OCI-LY7 (cell line): ENCODE results near the gene XPNPEP1. TPM values are rescaled to one million over a fixed set of nuclear protein-coding genes. Genes with fewer than 3 reads are reported as not detected.

ENCODE experiments used
- BruUV-seq: library from RNA; stranded (reverse); fragments of 400-500 nt; replicated peaks from 2 replicates; lab custom pipeline; 2021; lab: Mats Ljungman, UMichigan
- CTCF ChIA-PET: fragments of 300-600 bp; sonication (Branson Sonifier 250); formaldehyde crosslinking; loops from one replicate; lab custom pipeline; 2022; ENCODE audit warnings: antibody characterized with exemption; ENCODE audit not compliant: unreplicated experiment; lab: Charles Lee
- POLR2A ChIA-PET: fragments of 300-600 bp; sonication (Branson Sonifier 250); formaldehyde crosslinking; loops from one replicate; lab custom pipeline; 2022; ENCODE audit warnings: antibody characterized with exemption; lab: Charles Lee
- DNase-seq: peaks from one replicate; pipeline ENCODE4 v3.0.0-alpha.2; 2015; ENCODE audit warnings: low spot score
- H2AFZ ChIP-seq: fragments of 200-600 bp; sonication (generic), shearing (Covaris generic); 2 replicates; pipeline ENCODE4 v1.6.1; 2014; ENCODE audit warnings: mild to moderate bottlenecking, antibody characterized with exemption, low read length, moderate library complexity
- H3K27ac ChIP-seq: fragments of 200-600 bp; sonication (generic); 2 replicates; pipeline ENCODE4 v1.5.1; 2014; ENCODE audit warnings: mixed run types, low read depth, mild to moderate bottlenecking, moderate library complexity, low read length, inconsistent platforms; ENCODE audit not compliant: poor library complexity, severe bottlenecking
- H3K36me3 ChIP-seq: fragments of 200-600 bp; sonication (generic); 2 replicates; pipeline ENCODE4 v1.6.1; 2014; ENCODE audit warnings: mild to moderate bottlenecking, antibody characterized with exemption, low read length, moderate library complexity, mixed read lengths; ENCODE audit not compliant: insufficient read depth
- H3K4me1 ChIP-seq: fragments of 200-600 bp; sonication (generic); 2 replicates; pipeline ENCODE4 v1.5.1; 2014; ENCODE audit warnings: mild to moderate bottlenecking, low read length; ENCODE audit not compliant: insufficient read depth, poor library complexity, severe bottlenecking
- H3K4me2 ChIP-seq: fragments of 200-600 bp; sonication (generic); 2 replicates; pipeline ENCODE4 v1.6.1; 2014; ENCODE audit warnings: mild to moderate bottlenecking, low read length
- H3K4me3 ChIP-seq: fragments of 200-600 bp; sonication (generic); 2 replicates; pipeline ENCODE4 v1.5.1; 2014; ENCODE audit warnings: mild to moderate bottlenecking, low read depth, low read length; ENCODE audit not compliant: poor library complexity, severe bottlenecking
- H3K79me2 ChIP-seq: fragments of 200-600 bp; sonication (generic); 2 replicates; pipeline ENCODE4 v1.6.1; 2016; ENCODE audit warnings: low read depth, mild to moderate bottlenecking, low read length, moderate library complexity, mixed read lengths; ENCODE audit not compliant: insufficient read depth
- H3K9me2 ChIP-seq: fragments of 200-600 bp; sonication (generic); 2 replicates; pipeline ENCODE4 v1.6.1; 2016; ENCODE audit warnings: mild to moderate bottlenecking, low read length, mixed read lengths; ENCODE audit not compliant: insufficient read depth
- H3K9me3 ChIP-seq: fragments of 200-600 bp; sonication (generic); 2 replicates; pipeline ENCODE4 v1.6.1; 2014; ENCODE audit warnings: mild to moderate bottlenecking, mixed run types, low read length, mixed read lengths
- H4K20me1 ChIP-seq: fragments of 200-600 bp; sonication (generic); 2 replicates; pipeline ENCODE4 v1.6.1; 2014; ENCODE audit warnings: mild to moderate bottlenecking, antibody characterized with exemption, low read length, moderate library complexity, mixed read lengths; ENCODE audit not compliant: insufficient read depth
- CTCF ChIP-seq: fragments of 200-600 bp; sonication (generic); conservative IDR thresholded peaks from 2 replicates; pipeline ENCODE4 v1.5.1; 2014; ENCODE audit warnings: mild to moderate bottlenecking, antibody characterized with exemption, low read length, moderate library complexity, mixed read lengths
- EZH2phosphoT487 ChIP-seq: fragments of 200-600 bp; sonication (generic); IDR thresholded peaks from 2 replicates; pipeline ENCODE4 v1.6.1; 2018; ENCODE audit warnings: low read depth, borderline replicate concordance, mild to moderate bottlenecking, mixed run types, antibody characterized with exemption, low read length, moderate library complexity, mixed read lengths
- intact Hi-C: fragments of 100-400 bp; cut with micrococcal nuclease; formaldehyde crosslinking; loops from one replicate; pipeline ENCODE4 v1.10.0; 2022; ENCODE audit not compliant: unreplicated experiment
- total RNA-seq, 2 experiments: library from RNA; depleted of rRNA in 1 of 2; stranded (reverse); fragments of >200 nt in 1 of 2; shearing (Covaris generic) in 1 of 2; gene quantifications; 2 replicates each; pipeline ENCODE4 v1.2.3, GENCODE V29; 2014 to 2022

The XPNPEP1 gene
- total RNA-seq, 2 experiments from 2014 or later = 136 to 237 TPM

GRCh38 chr10:109940553-109940952, 17.2 kb upstream of the XPNPEP1 start:
- H3K36me3 ChIP-seq = no peaks in the 10 kb centered on the region
- no peak overlapping the region for H2AFZ ChIP-seq
- H3K4me3 ChIP-seq = no peak overlapping the region
- H4K20me1 ChIP-seq = no peaks in the 10 kb centered on the region
- no peaks in the 10 kb centered on the region for H3K9me2 ChIP-seq
- H3K27ac ChIP-seq = no peak overlapping the region
- intact Hi-C loops = no loop called here
- POLR2A ChIA-PET = interaction anchor here (1.0 to 2.9 kb wide), 2 partner anchors 8 to 17 kb away, joined by 3 to 13 read pairs; no protein-coding TSS in a partner anchor
- no peaks in the 10 kb centered on the region for H3K9me3 ChIP-seq
- H3K4me2 ChIP-seq = no peak overlapping the region
- H3K4me1 ChIP-seq = no peaks in the 10 kb centered on the region
- DNase-seq = no peak
- TF ChIP-seq CTCF (no peak), EZH2phosphoT487 (no peak)
- H3K79me2 ChIP-seq = no peaks in the 10 kb centered on the region
- BruUV-seq = no TSS peak
- CTCF ChIA-PET = no interaction called here

GRCh38 chr10:109940117-109940516, 16.8 kb upstream of the XPNPEP1 start:
- no peaks in the 10 kb centered on the region for H3K4me1 ChIP-seq
- H4K20me1 ChIP-seq = no peaks in the 10 kb centered on the region
- H3K4me2 ChIP-seq = no peak overlapping the region
- no TSS peak for BruUV-seq
- ChIA-PET POLR2A (interaction anchor here (1.0 to 2.9 kb wide), 3 partner anchors 9 to 17 kb away, joined by 3 to 13 read pairs (median 3); no protein-coding TSS in a partner anchor), CTCF (interaction anchor here (1.7 kb wide), 1 partner anchor 9 kb away, joined by 7 read pairs; no protein-coding TSS in a partner anchor)
- H3K36me3 ChIP-seq = no peaks in the 10 kb centered on the region
- DNase-seq = no peak
- H3K4me3 ChIP-seq = no peak overlapping the region
- no peak for TF ChIP-seq CTCF
- no peak for TF ChIP-seq EZH2phosphoT487
- H3K9me2 ChIP-seq = no peaks in the 10 kb centered on the region
- H2AFZ ChIP-seq = no peak overlapping the region
- no peaks in the 10 kb centered on the region for H3K9me3 ChIP-seq
- no peak overlapping the region for H3K27ac ChIP-seq
- no peaks in the 10 kb centered on the region for H3K79me2 ChIP-seq
- intact Hi-C loops = no loop called here

GRCh38 chr10:109939315-109939961, 16.1 kb upstream of the XPNPEP1 start:
- DNase-seq = no peak
- no TSS peak for BruUV-seq

More at GRCh38 chr10:109939315-109939961, 16.1 kb upstream of the XPNPEP1 start:
- Histone ChIP-seq H2AFZ (no peak overlapping the region), H3K27ac (no peak overlapping the region), H3K4me3 (no peak overlapping the region), H3K9me2 (no peaks in the 10 kb centered on the region), H3K36me3 (no peaks in the 10 kb centered on the region), H3K79me2 (no peaks in the 10 kb centered on the region), H4K20me1 (no peaks in the 10 kb centered on the region), H3K9me3 (no peaks in the 10 kb centered on the region), H3K4me1 (no peaks in the 10 kb centered on the region), H3K4me2 (no peak overlapping the region)
- POLR2A ChIA-PET = interaction anchor here (1.1 to 2.9 kb wide), 2 partner anchors 10 to 14 kb away, joined by 3 to 13 read pairs; no protein-coding TSS in a partner anchor
- intact Hi-C loops = no loop called here
- TF ChIP-seq EZH2phosphoT487 (no peak), CTCF (no peak)
- CTCF ChIA-PET = interaction anchor here (1.7 kb wide), 1 partner anchor 9 kb away, joined by 7 read pairs; no protein-coding TSS in a partner anchor
